ENCODE results near the gene ITGB6.

The ITGB6 gene

GRCh38 chr2:160050147-160050546 lies 149.9 kb downstream of the ITGB6 start:
- Mint-ChIP-seq H3K9me3 (no peaks in the 10 kb centered on the region), H3K27ac (no peak overlapping the region), H3K4me1 (no peaks in the 10 kb centered on the region), H3K27me3 (peaks cover 14% of the 10 kb centered on the region), H3K4me3 (no peak overlapping the region)
- no peak for DNase-seq
- ATAC-seq = no peak
